Liver (tissue), 9 donors: ENCODE measurements around the gene SYT17. TPM values are rescaled to one million over a fixed set of nuclear protein-coding genes. Genes with fewer than 3 reads are reported as not detected.
A peak's percentile ranks its signal among the peaks of the same experiment; 100 is the strongest.

ENCODE experiments used
- DNase-seq: peaks from one replicate; pipeline ENCODE4 v3.0.0-alpha.2; 2017; ENCODE audit warnings: low spot score
- H3K27ac ChIP-seq, 2 donors: one replicate each; pipeline ENCODE4 v1.7.0; 2013; ENCODE audit warnings: inconsistent platforms in 2 of 2, low read length in 2 of 2, control low read depth in 1 of 2, low read depth in 1 of 2, mild to moderate bottlenecking in 1 of 2
- H3K27me3 ChIP-seq, 4 donors: one replicate each; pipeline versions ENCODE4 v1.6.1 to v1.7.0; 2013; ENCODE audit warnings: low read length in 3 of 4, inconsistent platforms in 1 of 4, mild to moderate bottlenecking in 1 of 4, moderate library complexity in 1 of 4; ENCODE audit not compliant: control insufficient read depth in 4 of 4, insufficient read depth in 4 of 4
- H3K36me3 ChIP-seq, 4 donors: one replicate each; pipeline versions ENCODE4 v1.6.1 to v1.7.0; 2013; ENCODE audit warnings: low read length in 3 of 4, mild to moderate bottlenecking in 3 of 4, low read depth in 1 of 4, moderate library complexity in 1 of 4; ENCODE audit not compliant: control insufficient read depth in 4 of 4, insufficient read depth in 3 of 4
- H3K4me1 ChIP-seq, 4 donors: one replicate each; pipeline versions ENCODE4 v1.6.1 to v1.7.0; 2013; ENCODE audit warnings: low read length in 3 of 4, mild to moderate bottlenecking in 3 of 4, moderate library complexity in 1 of 4; ENCODE audit not compliant: control insufficient read depth in 4 of 4, insufficient read depth in 4 of 4
- H3K4me3 ChIP-seq, 3 donors: one replicate each; pipeline versions ENCODE4 v1.6.1 to v1.7.0; 2013; ENCODE audit warnings: low read length in 3 of 3, control low read depth in 1 of 3, low read depth in 1 of 3, mild to moderate bottlenecking in 1 of 3
- H3K9ac ChIP-seq, 2 donors: one replicate each; pipeline ENCODE4 v1.7.0; 2013; ENCODE audit warnings: low read length in 2 of 2, mild to moderate bottlenecking in 2 of 2, moderate library complexity in 2 of 2, control low read depth in 1 of 2, low read depth in 1 of 2
- H3K9me3 ChIP-seq, 4 donors: one replicate each; pipeline versions ENCODE4 v1.6.1 to v1.7.0; 2013; ENCODE audit warnings: low read length in 3 of 4; ENCODE audit not compliant: control insufficient read depth in 4 of 4
- FOXA1 ChIP-seq: IDR thresholded peaks from 2 replicates; pipeline ENCODE4 v1.6.1; 2016; ENCODE audit warnings: antibody characterized with exemption
- FOXA2 ChIP-seq: IDR thresholded peaks from 2 replicates; pipeline ENCODE4 v1.6.1; 2016; ENCODE audit warnings: antibody characterized with exemption
- GABPA ChIP-seq, 2 donors: IDR thresholded peaks in 1 of 2; conservative IDR thresholded peaks in 1 of 2; 2 replicates each; pipeline ENCODE4 v1.6.1; 2016; ENCODE audit warnings: antibody characterized with exemption in 2 of 2, mild to moderate bottlenecking in 1 of 2, moderate library complexity in 1 of 2
- HNF4A ChIP-seq, 2 donors: conservative IDR thresholded peaks; 2 replicates each; pipeline ENCODE4 v1.6.1; 2016; ENCODE audit warnings: antibody characterized with exemption in 2 of 2, mild to moderate bottlenecking in 2 of 2
- JUND ChIP-seq, 2 donors: IDR thresholded peaks; 2 replicates each; pipeline ENCODE4 v1.6.1; 2016; ENCODE audit warnings: antibody characterized with exemption in 2 of 2
- NR2F2 ChIP-seq: IDR thresholded peaks from 2 replicates; pipeline ENCODE4 v1.6.1; 2016; ENCODE audit warnings: antibody characterized with exemption
- RAD21 ChIP-seq, 2 donors: IDR thresholded peaks; 2 replicates each; pipeline ENCODE4 v1.6.1; 2016; ENCODE audit warnings: antibody characterized with exemption in 2 of 2, mild to moderate bottlenecking in 2 of 2
- RXRA ChIP-seq, 2 donors: IDR thresholded peaks; 2 replicates each; pipeline ENCODE4 v1.6.1; 2017 to 2018; ENCODE audit warnings: antibody characterized with exemption in 2 of 2, mild to moderate bottlenecking in 1 of 2
- SP1 ChIP-seq: IDR thresholded peaks from 2 replicates; pipeline ENCODE4 v1.6.1; 2018; ENCODE audit warnings: antibody characterized with exemption, mild to moderate bottlenecking
- TAF1 ChIP-seq: conservative IDR thresholded peaks from 2 replicates; pipeline ENCODE4 v1.6.1; 2016; ENCODE audit warnings: antibody characterized with exemption, mild to moderate bottlenecking
- YY1 ChIP-seq: IDR thresholded peaks from 2 replicates; pipeline ENCODE4 v1.6.1; 2016; ENCODE audit warnings: antibody characterized with exemption, mild to moderate bottlenecking
- WGBS: extraction: QIAGEN DNeasy Blood & Tissue Kit; methylation state at CpG from one replicate; pipeline ENCODE4 v1.1.7; 2013; 5-methylcytosine and 5-hydroxymethylcytosine counted together
- polyA plus RNA-seq, 2 donors: library from polyadenylated mRNA; stranded (reverse) in 1 of 2; unstranded in 1 of 2; fragments of 200-250 nt in 1 of 2; fragments of >200 nt in 1 of 2; fragmentation: Nextera tagmentation in 1 of 2; extraction: Ambion mirVana in 1 of 2; gene quantifications; one replicate each; pipeline versions ENCODE4 v1.2.1 to v1.2.3, GENCODE V29; 2013 to 2015
- total RNA-seq, 2 donors: library from RNA; depleted of rRNA; stranded (reverse); fragments of >200 nt; gene quantifications; one replicate each; pipeline ENCODE4 v1.2.3, GENCODE V29; 2014
- TF ChIP-seq, protein P1 (sequence below): IDR thresholded peaks from 2 replicates; pipeline ENCODE4 v1.6.1; 2016; ENCODE audit warnings: antibody characterized with exemption, mild to moderate bottlenecking
- TF ChIP-seq, protein P2 (sequence below): IDR thresholded peaks from 2 replicates; pipeline ENCODE4 v1.6.1; 2016; ENCODE audit warnings: antibody characterized with exemption
- TF ChIP-seq, protein P3 (sequence below): IDR thresholded peaks from 2 replicates; pipeline ENCODE4 v1.6.1; 2016; ENCODE audit warnings: antibody characterized with exemption
- TF ChIP-seq, protein P4 (sequence below): IDR thresholded peaks from 2 replicates; pipeline ENCODE4 v1.6.1; 2016; ENCODE audit warnings: antibody characterized with exemption
- TF ChIP-seq, protein P5 (sequence below): fragments of 150-350 bp; IDR thresholded peaks from 2 replicates; pipeline ENCODE4 v1.5.1; 2017; ENCODE audit warnings: improper control_type of control experiment, low read depth, low read length; ENCODE audit not compliant: missing input control
- donor health status: healthy.
- donor health status: healthy.
- donor health status: healthy.
- donor health status: healthy.
- donor health status: healthy.

SYT17 gene
- total and polyA plus RNA-seq, 4 donors = 2.5 to 7.7 (median 5.5) TPM

DNA sequence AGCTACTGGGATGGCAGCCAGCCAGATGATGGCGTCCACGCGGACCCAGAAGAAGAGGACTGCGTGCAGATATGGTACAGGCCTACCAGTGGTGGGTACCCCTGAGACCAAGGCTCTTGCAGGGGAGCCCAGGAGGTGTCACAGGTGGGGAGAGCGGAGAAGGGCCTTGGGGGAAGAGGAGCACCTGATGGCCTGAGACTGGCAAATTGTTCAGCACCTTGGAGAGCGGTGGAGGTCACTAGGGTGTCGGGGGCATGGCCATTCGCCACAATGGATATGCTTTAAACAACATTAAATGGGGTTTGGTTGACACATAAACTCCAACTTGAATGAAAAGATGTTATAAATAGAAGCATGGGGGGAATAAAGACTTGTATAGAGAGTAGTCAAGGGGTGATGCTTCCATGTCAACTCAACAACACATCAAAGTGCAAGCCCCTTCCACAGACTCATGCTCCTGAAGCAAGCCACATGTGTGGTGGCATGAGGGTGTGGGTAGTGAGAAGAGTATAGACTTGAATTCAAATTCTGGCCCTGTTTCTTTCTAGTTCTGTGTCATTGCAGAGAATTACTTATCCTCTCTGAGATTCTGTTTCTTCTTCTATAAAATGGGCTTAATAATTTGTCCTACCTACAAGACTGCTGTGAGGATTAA, 139.7 kb downstream of the SYT17 start:
- WGBS = 59% methylated on average over 8 of the region's 8 CpGs
- no peaks in the 10 kb centered on the region for H3K4me1 ChIP-seq
- TF ChIP-seq, protein P1, sequence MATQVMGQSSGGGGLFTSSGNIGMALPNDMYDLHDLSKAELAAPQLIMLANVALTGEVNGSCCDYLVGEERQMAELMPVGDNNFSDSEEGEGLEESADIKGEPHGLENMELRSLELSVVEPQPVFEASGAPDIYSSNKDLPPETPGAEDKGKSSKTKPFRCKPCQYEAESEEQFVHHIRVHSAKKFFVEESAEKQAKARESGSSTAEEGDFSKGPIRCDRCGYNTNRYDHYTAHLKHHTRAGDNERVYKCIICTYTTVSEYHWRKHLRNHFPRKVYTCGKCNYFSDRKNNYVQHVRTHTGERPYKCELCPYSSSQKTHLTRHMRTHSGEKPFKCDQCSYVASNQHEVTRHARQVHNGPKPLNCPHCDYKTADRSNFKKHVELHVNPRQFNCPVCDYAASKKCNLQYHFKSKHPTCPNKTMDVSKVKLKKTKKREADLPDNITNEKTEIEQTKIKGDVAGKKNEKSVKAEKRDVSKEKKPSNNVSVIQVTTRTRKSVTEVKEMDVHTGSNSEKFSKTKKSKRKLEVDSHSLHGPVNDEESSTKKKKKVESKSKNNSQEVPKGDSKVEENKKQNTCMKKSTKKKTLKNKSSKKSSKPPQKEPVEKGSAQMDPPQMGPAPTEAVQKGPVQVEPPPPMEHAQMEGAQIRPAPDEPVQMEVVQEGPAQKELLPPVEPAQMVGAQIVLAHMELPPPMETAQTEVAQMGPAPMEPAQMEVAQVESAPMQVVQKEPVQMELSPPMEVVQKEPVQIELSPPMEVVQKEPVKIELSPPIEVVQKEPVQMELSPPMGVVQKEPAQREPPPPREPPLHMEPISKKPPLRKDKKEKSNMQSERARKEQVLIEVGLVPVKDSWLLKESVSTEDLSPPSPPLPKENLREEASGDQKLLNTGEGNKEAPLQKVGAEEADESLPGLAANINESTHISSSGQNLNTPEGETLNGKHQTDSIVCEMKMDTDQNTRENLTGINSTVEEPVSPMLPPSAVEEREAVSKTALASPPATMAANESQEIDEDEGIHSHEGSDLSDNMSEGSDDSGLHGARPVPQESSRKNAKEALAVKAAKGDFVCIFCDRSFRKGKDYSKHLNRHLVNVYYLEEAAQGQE = peak; percentile 96
- TF ChIP-seq, protein P2, sequence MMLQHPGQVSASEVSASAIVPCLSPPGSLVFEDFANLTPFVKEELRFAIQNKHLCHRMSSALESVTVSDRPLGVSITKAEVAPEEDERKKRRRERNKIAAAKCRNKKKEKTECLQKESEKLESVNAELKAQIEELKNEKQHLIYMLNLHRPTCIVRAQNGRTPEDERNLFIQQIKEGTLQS = no peak
- DNase-seq = no peak
- H3K27ac ChIP-seq = no peak overlapping the region
- H3K4me3 ChIP-seq = no peak overlapping the region
- no peaks in the 10 kb centered on the region for H3K27me3 ChIP-seq
- no peak overlapping the region for H3K9ac ChIP-seq
- H3K9me3 ChIP-seq = no peaks in the 10 kb centered on the region
- H3K36me3 ChIP-seq = no peaks in the 10 kb centered on the region

DNA sequence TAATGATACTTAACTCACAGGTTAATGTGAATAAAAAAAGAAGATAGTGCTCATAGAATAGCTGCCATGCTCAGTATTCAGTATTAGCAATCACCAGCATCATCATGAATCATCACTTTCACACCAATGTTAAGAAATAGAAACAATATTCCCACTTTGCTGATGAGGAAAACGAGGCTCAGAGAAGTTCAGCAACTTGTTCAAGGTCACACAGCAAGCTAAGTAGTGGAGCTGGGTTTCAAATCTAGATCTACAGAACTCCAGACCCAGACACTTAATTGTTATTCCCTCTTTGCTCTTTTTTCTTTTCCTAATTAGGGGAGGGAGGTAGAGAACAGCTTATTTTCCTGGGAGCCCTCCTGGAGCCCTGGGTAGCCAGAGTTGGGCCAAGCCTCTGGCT, 140.4 kb downstream of the SYT17 start:
- H3K4me3 ChIP-seq = no peak overlapping the region
- no peaks in the 10 kb centered on the region for H3K4me1 ChIP-seq
- WGBS = 68% methylated on average over 1 of the region's 1 CpG
- no peak for DNase-seq
- no peaks in the 10 kb centered on the region for H3K36me3 ChIP-seq
- no peak overlapping the region for H3K27ac ChIP-seq
- no peak for TF ChIP-seq YY1
- no peak for TF ChIP-seq GABPA (IDR thresholded peaks at IDR 0.05 in 1 of 2, conservative IDR thresholded peaks at IDR 0.05 in 1 of 2)
- no peak for TF ChIP-seq RAD21 (IDR thresholded peaks at IDR 0.05)
- TF ChIP-seq HNF4A (conservative IDR thresholded peaks at IDR 0.05) = no peak
- no peak for TF ChIP-seq RXRA (IDR thresholded peaks at IDR 0.05)
- TF ChIP-seq NR2F2 = no peak
- TF ChIP-seq, protein P1 = no peak
- TF ChIP-seq SP1 = no peak
- no peak for TF ChIP-seq JUND (IDR thresholded peaks at IDR 0.05)
- TF ChIP-seq FOXA2 = no peak
- TF ChIP-seq, protein P3, sequence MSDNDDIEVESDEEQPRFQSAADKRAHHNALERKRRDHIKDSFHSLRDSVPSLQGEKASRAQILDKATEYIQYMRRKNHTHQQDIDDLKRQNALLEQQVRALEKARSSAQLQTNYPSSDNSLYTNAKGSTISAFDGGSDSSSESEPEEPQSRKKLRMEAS = no peak
- TF ChIP-seq FOXA1 = no peak
- TF ChIP-seq, protein P4, sequence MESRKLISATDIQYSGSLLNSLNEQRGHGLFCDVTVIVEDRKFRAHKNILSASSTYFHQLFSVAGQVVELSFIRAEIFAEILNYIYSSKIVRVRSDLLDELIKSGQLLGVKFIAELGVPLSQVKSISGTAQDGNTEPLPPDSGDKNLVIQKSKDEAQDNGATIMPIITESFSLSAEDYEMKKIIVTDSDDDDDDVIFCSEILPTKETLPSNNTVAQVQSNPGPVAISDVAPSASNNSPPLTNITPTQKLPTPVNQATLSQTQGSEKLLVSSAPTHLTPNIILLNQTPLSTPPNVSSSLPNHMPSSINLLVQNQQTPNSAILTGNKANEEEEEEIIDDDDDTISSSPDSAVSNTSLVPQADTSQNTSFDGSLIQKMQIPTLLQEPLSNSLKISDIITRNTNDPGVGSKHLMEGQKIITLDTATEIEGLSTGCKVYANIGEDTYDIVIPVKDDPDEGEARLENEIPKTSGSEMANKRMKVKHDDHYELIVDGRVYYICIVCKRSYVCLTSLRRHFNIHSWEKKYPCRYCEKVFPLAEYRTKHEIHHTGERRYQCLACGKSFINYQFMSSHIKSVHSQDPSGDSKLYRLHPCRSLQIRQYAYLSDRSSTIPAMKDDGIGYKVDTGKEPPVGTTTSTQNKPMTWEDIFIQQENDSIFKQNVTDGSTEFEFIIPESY = no peak
- TF ChIP-seq, protein P5, sequence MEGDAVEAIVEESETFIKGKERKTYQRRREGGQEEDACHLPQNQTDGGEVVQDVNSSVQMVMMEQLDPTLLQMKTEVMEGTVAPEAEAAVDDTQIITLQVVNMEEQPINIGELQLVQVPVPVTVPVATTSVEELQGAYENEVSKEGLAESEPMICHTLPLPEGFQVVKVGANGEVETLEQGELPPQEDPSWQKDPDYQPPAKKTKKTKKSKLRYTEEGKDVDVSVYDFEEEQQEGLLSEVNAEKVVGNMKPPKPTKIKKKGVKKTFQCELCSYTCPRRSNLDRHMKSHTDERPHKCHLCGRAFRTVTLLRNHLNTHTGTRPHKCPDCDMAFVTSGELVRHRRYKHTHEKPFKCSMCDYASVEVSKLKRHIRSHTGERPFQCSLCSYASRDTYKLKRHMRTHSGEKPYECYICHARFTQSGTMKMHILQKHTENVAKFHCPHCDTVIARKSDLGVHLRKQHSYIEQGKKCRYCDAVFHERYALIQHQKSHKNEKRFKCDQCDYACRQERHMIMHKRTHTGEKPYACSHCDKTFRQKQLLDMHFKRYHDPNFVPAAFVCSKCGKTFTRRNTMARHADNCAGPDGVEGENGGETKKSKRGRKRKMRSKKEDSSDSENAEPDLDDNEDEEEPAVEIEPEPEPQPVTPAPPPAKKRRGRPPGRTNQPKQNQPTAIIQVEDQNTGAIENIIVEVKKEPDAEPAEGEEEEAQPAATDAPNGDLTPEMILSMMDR = no peak
- no peak for TF ChIP-seq TAF1
- H3K27me3 ChIP-seq = no peaks in the 10 kb centered on the region
- no peaks in the 10 kb centered on the region for H3K9me3 ChIP-seq
- no peak overlapping the region for H3K9ac ChIP-seq
